Pancreas (tissue), 10 donors: Measurements from ENCODE around the gene NELL1. TPM values are rescaled to one million over a fixed set of nuclear protein-coding genes. Genes with fewer than 3 reads are reported as not detected.

Experiments used
- ATAC-seq, 4 donors: fragments of 200-7000 bp; cut with Tn5 transposase; one replicate each; pipeline versions ENCODE4 v1.8.0 to v1.9.1; 2020; ENCODE audit warnings: mild to moderate bottlenecking in 4 of 4, moderate library complexity in 4 of 4
- DNase-seq, 6 donors: peaks; one replicate each; pipeline ENCODE4 v3.0.0-alpha.2; 2020
- FAIRE-seq: peaks from 2 replicates; lab custom pipeline; 2012; peaks lifted over from hg19 to GRCh38; lab: Jason Lieb, UNC
- H3K27ac ChIP-seq, 4 donors: fragments of 200-600 bp; sonication (generic); 1 replicate in 3 of 4; 2 replicates in 1 of 4; pipeline versions ENCODE4 v1.5.0 to v1.8.0; 2020
- H3K27me3 ChIP-seq, 4 donors: fragments of 200-600 bp; one replicate each; pipeline ENCODE4 v1.8.0; 2021
- H3K36me3 ChIP-seq, 3 donors: fragments of 200-600 bp; sonication (generic) in 1 of 3; one replicate each; pipeline versions ENCODE4 v1.5.0 to v1.8.0; 2020 to 2021
- H3K4me1 ChIP-seq, 3 donors: fragments of 200-600 bp; one replicate each; pipeline ENCODE4 v1.8.0; 2021
- H3K4me3 ChIP-seq, 4 donors: fragments of 200-600 bp; sonication (generic) in 2 of 4; one replicate each; pipeline versions ENCODE4 v1.5.0 to v1.8.0; 2020 to 2021
- H3K9me3 ChIP-seq, 4 donors: fragments of 200-600 bp; one replicate each; pipeline ENCODE4 v1.8.0; 2021
- WGBS, 2 donors: extraction: QIAGEN DNeasy Blood & Tissue Kit; methylation state at CpG; one replicate each; pipeline ENCODE4 v1.1.7; 2013; 5-methylcytosine and 5-hydroxymethylcytosine counted together
- intact Hi-C, 3 donors: fragments of 100-400 bp; cut with DNase I; formaldehyde crosslinking; loops; one replicate each; pipeline versions ENCODE4 v1.11.1 to v1.14.2; 2022
- polyA plus RNA-seq, 2 donors: library from polyadenylated mRNA; stranded (reverse); fragments of 200-250 nt; gene quantifications; one replicate each; pipeline ENCODE4 v1.2.3, GENCODE V29; 2013
- total RNA-seq, 6 donors: library from RNA; stranded (reverse); fragmentation: NEBNext Ultra II Directional in 4 of 6; extraction: Animal tissue kit (Norgen Biotek cat#: 25700) in 4 of 6; gene quantifications; one replicate each; pipeline versions ENCODE4 v1.2.1 to v1.2.4, GENCODE V29; 2021 to 2023
- TF ChIP-seq, protein P1 (sequence below), 4 donors: fragments of 200-600 bp; sonication (generic) in 3 of 4; IDR thresholded peaks; one replicate each; pipeline versions ENCODE4 v1.5.0 to v1.8.0; 2021; ENCODE audit warnings: antibody characterized with exemption in 4 of 4
- donor health status: healthy with polysubstance abuse.
- donor health status: DM: no; HTN: no; CAD: no; lungs with moderate emphysema.
- donor health status: DM: no; HTN: no; CAD: no.
- donor health status: control.
- donor health status: control.
- donor health status: Bipolar disorder and iron deficiency.
- donor health status: DM: yes; HTN: yes; CAD: no.
- donor health status: DM: no; HTN: no; CAD: no.
- donor health status: DM: no; HTN: no; CAD: no.
- donor health status: DM: yes; HTN: yes; CAD: no.

Gene NELL1
- total and polyA plus RNA-seq, 8 donors = not detected

DNA sequence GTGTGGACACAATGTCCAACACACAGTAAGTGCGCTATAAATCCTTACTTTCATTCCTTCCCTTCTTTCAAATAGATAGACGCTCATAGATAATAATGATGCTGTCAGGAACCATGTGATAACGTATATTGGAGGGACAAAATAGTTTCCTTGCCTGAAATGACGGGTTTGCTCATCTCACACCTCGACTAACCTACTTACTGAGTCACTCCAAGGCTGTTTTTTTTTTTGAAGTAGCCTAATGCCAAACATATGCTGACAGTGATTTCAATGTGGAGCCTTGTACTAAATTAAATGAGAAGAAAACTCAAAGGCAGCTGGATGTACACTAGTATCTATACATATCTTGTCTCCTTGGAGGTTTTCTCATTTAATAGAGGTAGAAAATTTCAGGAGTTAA lies 400.5 kb downstream of the NELL1 start:
- TF ChIP-seq, protein P1, sequence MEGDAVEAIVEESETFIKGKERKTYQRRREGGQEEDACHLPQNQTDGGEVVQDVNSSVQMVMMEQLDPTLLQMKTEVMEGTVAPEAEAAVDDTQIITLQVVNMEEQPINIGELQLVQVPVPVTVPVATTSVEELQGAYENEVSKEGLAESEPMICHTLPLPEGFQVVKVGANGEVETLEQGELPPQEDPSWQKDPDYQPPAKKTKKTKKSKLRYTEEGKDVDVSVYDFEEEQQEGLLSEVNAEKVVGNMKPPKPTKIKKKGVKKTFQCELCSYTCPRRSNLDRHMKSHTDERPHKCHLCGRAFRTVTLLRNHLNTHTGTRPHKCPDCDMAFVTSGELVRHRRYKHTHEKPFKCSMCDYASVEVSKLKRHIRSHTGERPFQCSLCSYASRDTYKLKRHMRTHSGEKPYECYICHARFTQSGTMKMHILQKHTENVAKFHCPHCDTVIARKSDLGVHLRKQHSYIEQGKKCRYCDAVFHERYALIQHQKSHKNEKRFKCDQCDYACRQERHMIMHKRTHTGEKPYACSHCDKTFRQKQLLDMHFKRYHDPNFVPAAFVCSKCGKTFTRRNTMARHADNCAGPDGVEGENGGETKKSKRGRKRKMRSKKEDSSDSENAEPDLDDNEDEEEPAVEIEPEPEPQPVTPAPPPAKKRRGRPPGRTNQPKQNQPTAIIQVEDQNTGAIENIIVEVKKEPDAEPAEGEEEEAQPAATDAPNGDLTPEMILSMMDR (IDR thresholded peaks at IDR 0.05) = no peak
- WGBS, 2 donors = 39 to 41% methylated on average over 5 of the region's 5 CpGs

DNA sequence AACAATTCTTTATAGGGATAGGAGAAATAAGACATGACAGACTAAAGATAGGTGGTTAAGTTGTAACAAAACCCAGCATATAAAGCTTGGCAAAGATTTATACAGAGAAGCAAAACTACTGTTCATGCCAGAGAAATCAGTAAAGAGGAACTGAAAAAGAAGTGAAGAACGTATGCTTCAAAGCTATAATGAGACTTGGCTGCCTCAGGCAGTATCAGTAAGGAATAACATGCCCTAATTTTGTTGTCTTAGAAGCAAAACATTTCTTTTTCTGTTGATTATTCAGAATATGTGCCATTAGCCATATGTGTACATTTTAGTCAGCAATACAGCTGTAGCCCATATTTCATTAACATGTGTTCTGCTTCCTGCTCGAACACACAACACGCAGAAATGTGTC lies 403.2 kb downstream of the NELL1 start:
- FAIRE-seq = no peak
- Histone ChIP-seq H3K9me3 (no peaks in the 10 kb centered on the region), H3K36me3 (no peaks in the 10 kb centered on the region), H3K27ac (no peak overlapping the region), H3K4me3 (no peak overlapping the region), H3K27me3 (no peaks in the 10 kb centered on the region), H3K4me1 (no peaks in the 10 kb centered on the region)
- 51 to 56% methylated on average over 3 of the region's 3 CpGs for WGBS, 2 donors
- no peak for ATAC-seq
- TF ChIP-seq, protein P1 (IDR thresholded peaks at IDR 0.05) = no peak
- intact Hi-C loops = no loop called here
- no peak for DNase-seq

More for the DNA sequence above, 400.5 kb downstream of the NELL1 start:
- Histone ChIP-seq H3K27ac (no peak overlapping the region), H3K4me3 (no peak overlapping the region), H3K27me3 (no peaks in the 10 kb centered on the region), H3K9me3 (no peaks in the 10 kb centered on the region), H3K4me1 (no peaks in the 10 kb centered on the region), H3K36me3 (no peaks in the 10 kb centered on the region)
- FAIRE-seq (no peak), DNase-seq (no peak), ATAC-seq (no peak)
- intact Hi-C loops = no loop called here

GRCh38 chr11:21082853-21083252 lies 413.5 kb downstream of the NELL1 start:
- TF ChIP-seq, protein P1 (IDR thresholded peaks at IDR 0.05) = no peak
- FAIRE-seq = no peak
- no peak for DNase-seq
- Histone ChIP-seq H3K27ac (no peak overlapping the region), H3K27me3 (no peaks in the 10 kb centered on the region), H3K4me1 (no peaks in the 10 kb centered on the region), H3K36me3 (no peaks in the 10 kb centered on the region), H3K9me3 (no peaks in the 10 kb centered on the region), H3K4me3 (no peak overlapping the region)
- intact Hi-C loops = no loop called here
- no peak for ATAC-seq
- WGBS, 2 donors = 67 to 80% methylated on average over 3 of the region's 3 CpGs

GRCh38 chr11:21088930-21089329 lies 419.5 kb downstream of the NELL1 start:
- Histone ChIP-seq H3K36me3 (no peaks in the 10 kb centered on the region), H3K27ac (no peak overlapping the region), H3K9me3 (no peaks in the 10 kb centered on the region), H3K4me3 (no peak overlapping the region), H3K27me3 (no peaks in the 10 kb centered on the region), H3K4me1 (no peaks in the 10 kb centered on the region)
- TF ChIP-seq, protein P1 (IDR thresholded peaks at IDR 0.05) = no peak
- FAIRE-seq (no peak), DNase-seq (no peak), ATAC-seq (no peak)
- intact Hi-C loops = no loop called here

GRCh38 chr11:21104641-21105040 lies 435.3 kb downstream of the NELL1 start:
- TF ChIP-seq, protein P1 (IDR thresholded peaks at IDR 0.05) = no peak
- WGBS, 2 donors = 53 to 62% methylated on average over 2 of the region's 2 CpGs
- no peak for DNase-seq
- H3K36me3 ChIP-seq = no peaks in the 10 kb centered on the region
- H3K4me3 ChIP-seq = no peak overlapping the region
- no peak overlapping the region for H3K27ac ChIP-seq
- intact Hi-C loops = no loop called here
- no peaks in the 10 kb centered on the region for H3K4me1 ChIP-seq
- FAIRE-seq = no peak
- H3K9me3 ChIP-seq = no peaks in the 10 kb centered on the region
- ATAC-seq = no peak
- H3K27me3 ChIP-seq = no peaks in the 10 kb centered on the region
